HL-60/S4 treated with phorbol 12-myristate 13-acetate at 8.2 ng/mL for 4 days and 3 days (cell line): ENCODE data around the gene TASOR2.

ENCODE experiments used
- in situ Hi-C: fragments of 300-500 bp; cut with MboI; formaldehyde crosslinking; loops from 2 replicates; pipeline ENCODE4 v1.15.0; 2022; ENCODE audit warnings: low sequenced_read_pairs

The TASOR2 gene

GRCh38 chr10:5679606-5680005 is 5.0 kb upstream of the TASOR2 start:
- in situ Hi-C loops: no loop called here

- in situ Hi-C loops: no loop called here
Observed at GRCh38 chr10:5681930-5682329, 2.7 kb upstream of the TASOR2 start.

- in situ Hi-C loops: no loop called here
Observed at GRCh38 chr10:5683065-5683464, 1.6 kb upstream of the TASOR2 start.

GRCh38 chr10:5684971-5685763 is 529 bp downstream of the TASOR2 start:
- in situ Hi-C loops: no loop called here

- in situ Hi-C loops: no loop called here
Observed at GRCh38 chr10:5685764-5686240, 1.2 kb downstream of the TASOR2 start.

- in situ Hi-C loops: no loop called here
Observed at GRCh38 chr10:5688587-5688986, 3.9 kb downstream of the TASOR2 start.

- in situ Hi-C loops: no loop called here
Observed at GRCh38 chr10:5691786-5692185, 7.1 kb downstream of the TASOR2 start.

- in situ Hi-C loops: no loop called here
Observed at GRCh38 chr10:5692461-5693358, 8.1 kb downstream of the TASOR2 start.

- in situ Hi-C loops: no loop called here
Observed at GRCh38 chr10:5694573-5694972, 9.9 kb downstream of the TASOR2 start.

- in situ Hi-C loops: no loop called here
Observed at GRCh38 chr10:5697342-5697741, 12.7 kb downstream of the TASOR2 start.

- in situ Hi-C loops: no loop called here
Observed at GRCh38 chr10:5698062-5698461, 13.4 kb downstream of the TASOR2 start.

GRCh38 chr10:5708356-5708755 is 23.7 kb downstream of the TASOR2 start:
- in situ Hi-C loops: no loop called here

GRCh38 chr10:5709865-5710264 is 25.2 kb downstream of the TASOR2 start:
- in situ Hi-C loops: no loop called here

- in situ Hi-C loops: no loop called here
Observed at GRCh38 chr10:5710859-5711258, 26.2 kb downstream of the TASOR2 start.

- in situ Hi-C loops: no loop called here
Observed at GRCh38 chr10:5711642-5712041, 27.0 kb downstream of the TASOR2 start.

- in situ Hi-C loops: no loop called here
Observed at GRCh38 chr10:5719546-5719945, 34.9 kb downstream of the TASOR2 start.

GRCh38 chr10:5720182-5720581 is 35.5 kb downstream of the TASOR2 start:
- in situ Hi-C loops: no loop called here

- in situ Hi-C loops: no loop called here
Observed at GRCh38 chr10:5723692-5724091, 39.1 kb downstream of the TASOR2 start.

- in situ Hi-C loops: no loop called here
Observed at GRCh38 chr10:5730766-5731165, 46.1 kb downstream of the TASOR2 start.

- in situ Hi-C loops: no loop called here
Observed at GRCh38 chr10:5731559-5731958, 46.9 kb downstream of the TASOR2 start.

- in situ Hi-C loops: no loop called here
Observed at GRCh38 chr10:5732141-5732540, 47.5 kb downstream of the TASOR2 start.
